GM18507 (cell line): ENCODE data around the gene KCNK2.

ENCODE experiments used
- DNase-seq: peaks from one replicate; pipeline ENCODE4 v3.0.0; 2011; ENCODE audit warnings: low read depth; ENCODE audit not compliant: insufficient read length; ENCODE audit errors: extremely low spot score
- FAIRE-seq: peaks from 2 replicates; lab custom pipeline; 2011; peaks lifted over from hg19 to GRCh38; lab: Jason Lieb, UNC

KCNK2 gene

DNA sequence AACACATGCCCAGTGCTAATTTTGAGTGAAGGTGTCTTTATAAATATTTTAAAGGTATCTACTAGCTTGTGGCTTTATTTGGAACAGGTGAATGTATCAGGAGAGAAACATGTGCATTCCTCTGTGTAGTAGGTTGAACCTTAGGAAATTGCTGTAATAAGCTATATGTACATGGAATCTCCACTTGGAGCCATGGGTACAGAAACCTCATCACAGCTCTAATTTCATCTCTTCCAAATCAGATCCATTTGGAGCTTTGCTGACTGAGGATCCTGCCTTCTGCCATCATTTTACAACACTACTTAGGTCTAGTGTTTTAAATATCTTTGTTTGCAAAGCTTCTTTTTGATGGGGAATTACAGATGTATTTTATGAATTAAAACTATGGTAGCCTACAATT lies 2.1 kb downstream of the KCNK2 start:
- no peak for DNase-seq
- FAIRE-seq: no peak

DNA sequence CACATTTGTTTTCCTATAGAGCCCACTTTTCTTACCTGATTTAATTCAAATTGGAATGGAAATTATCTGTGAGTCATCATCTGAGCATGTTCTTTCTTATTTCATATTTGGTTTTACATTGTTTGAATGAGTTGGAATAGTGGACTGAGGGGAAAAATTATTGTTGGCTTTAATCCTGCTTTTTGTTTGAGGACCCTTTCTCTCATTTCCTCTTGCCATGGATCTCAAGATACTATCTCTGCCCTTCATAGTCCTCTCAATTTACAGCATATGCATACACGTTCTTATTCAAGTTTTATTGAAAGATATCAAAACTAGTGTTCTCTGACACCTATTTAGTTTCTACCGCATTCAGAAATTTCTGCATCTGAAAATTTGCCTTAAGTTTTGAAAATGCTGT lies 5.1 kb downstream of the KCNK2 start:
- no peak for DNase-seq
- FAIRE-seq: no peak

DNA sequence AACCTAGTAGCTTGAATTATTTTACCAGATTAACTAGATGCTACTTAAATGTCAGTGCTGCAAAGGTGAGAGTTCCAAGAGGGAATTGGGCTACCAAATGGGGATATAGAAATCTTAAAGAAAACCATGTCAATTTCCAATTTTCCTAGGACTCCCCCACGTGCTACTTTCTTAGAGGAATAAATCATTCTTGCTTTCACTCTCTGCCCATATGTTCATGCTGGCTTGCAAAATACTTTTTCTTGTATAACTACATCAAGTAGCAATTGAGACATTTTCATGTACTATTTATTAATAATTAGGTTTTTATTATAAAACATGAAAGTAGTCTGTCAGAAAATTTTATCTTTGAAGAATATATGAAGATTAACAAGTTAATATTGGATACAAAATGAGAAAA lies 11.8 kb downstream of the KCNK2 start:
- FAIRE-seq (no peak), DNase-seq (no peak)

DNA sequence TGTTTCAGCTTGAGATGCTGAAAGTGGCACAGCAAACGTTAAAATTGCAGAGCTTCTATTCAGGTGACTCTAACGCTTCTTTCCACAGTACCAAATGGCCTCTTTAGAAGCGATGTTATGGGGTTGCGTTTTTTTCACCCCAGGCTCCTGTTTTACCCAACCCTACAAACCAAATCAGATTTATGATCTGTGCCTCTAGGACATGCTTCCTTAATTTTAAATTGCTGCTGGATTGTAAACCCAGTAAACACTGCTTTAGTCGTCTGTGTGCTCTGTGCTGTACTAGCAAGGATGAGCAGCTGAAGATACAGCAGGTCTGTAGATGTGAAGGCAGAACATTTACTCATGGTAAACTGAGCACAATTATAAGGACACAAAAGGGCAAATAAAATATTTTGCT lies 13.0 kb downstream of the KCNK2 start:
- DNase-seq (no peak), FAIRE-seq (no peak)

DNA sequence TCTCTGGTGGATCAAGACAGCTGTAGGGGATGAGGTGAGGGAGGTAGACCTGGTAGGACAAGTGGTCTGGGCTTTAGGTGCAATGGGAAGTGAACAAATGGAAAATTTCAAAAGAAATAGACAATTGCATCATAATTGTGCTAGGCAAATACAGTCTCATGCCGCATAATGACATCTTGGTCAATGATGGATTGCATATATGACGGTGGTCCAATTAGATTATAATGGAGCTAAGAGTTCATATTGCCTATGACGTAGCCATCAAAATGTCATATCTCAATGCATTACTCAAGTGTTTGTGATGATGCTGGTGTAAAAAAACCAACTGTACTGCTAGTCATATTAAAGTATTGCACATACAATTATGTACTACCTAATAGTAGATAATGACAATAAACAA lies 19.0 kb downstream of the KCNK2 start:
- no peak for DNase-seq
- FAIRE-seq: no peak

DNA sequence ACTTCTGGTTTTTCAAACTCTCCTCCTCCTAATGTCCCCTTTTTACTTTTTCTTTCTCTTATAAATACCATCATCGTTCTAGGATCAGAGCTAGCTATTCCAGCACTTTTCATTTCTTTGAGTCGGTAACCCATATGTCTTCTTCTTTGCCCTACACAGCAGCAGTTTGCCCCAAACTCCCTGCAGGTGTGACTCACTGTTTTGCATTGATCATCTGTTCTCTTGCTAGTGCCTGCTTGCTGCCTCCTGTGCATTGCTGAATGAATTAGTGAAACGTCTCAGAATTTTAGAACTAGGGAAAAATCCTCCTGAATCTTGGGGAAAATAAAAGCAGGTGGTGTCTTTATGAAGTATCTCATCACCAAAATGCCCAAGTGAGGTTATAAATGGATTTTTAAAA lies 21.7 kb downstream of the KCNK2 start:
- no peak for FAIRE-seq
- DNase-seq: no peak

GRCh38 chr1:215106067-215106466 lies 23.5 kb downstream of the KCNK2 start:
- DNase-seq: no peak
- no peak for FAIRE-seq

DNA sequence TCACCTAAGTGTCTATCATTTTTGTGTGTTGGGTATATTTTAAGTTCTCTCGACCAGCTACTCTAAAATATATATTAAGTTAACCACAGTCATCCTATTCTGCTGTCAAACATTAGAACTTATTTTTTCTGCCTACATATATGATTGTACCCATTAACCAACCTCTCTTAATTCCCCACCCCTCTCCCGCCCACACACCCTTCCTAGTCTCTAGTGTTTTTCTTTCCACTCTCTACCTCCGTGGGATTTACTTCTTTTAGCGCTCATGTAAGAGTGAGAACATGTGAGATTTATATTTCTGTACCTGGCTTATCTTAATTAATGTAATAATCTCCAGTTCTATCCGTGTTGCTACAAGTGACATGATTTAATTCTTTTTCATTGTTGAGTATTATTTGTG lies 26.6 kb downstream of the KCNK2 start:
- DNase-seq (no peak), FAIRE-seq (no peak)

DNA sequence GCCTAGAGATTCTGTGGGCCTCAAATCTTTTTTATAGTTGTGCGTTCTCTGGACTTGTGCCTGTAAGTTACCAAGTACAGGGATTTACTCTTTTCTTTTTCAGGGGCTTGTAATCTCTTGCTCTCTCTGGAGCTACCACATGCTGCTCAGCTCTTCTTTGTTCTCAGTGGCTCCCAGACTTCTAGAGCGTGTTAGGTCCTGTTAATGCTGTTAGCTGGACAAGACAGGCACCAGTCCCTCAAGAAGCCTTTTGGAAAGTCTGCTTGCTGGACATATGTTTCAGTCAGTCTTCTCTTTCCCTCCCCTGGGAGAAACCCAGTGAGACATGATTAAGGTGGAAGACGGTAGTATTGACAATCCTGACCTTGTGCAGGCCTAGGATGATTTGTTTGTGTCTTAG lies 29.4 kb downstream of the KCNK2 start:
- DNase-seq: no peak
- no peak for FAIRE-seq

- no peak for DNase-seq
- no peak for FAIRE-seq
Observed at GRCh38 chr1:215113776-215114153, 31.2 kb downstream of the KCNK2 start.

- DNase-seq (no peak), FAIRE-seq (no peak)
Observed at GRCh38 chr1:215114154-215114933, 31.8 kb downstream of the KCNK2 start.

GRCh38 chr1:215115760-215116159 lies 33.2 kb downstream of the KCNK2 start:
- DNase-seq (no peak), FAIRE-seq (no peak)

GRCh38 chr1:215118081-215118480 lies 35.5 kb downstream of the KCNK2 start:
- FAIRE-seq: no peak
- DNase-seq: no peak

- FAIRE-seq: no peak
- DNase-seq: no peak
Observed at GRCh38 chr1:215119056-215119455, 36.5 kb downstream of the KCNK2 start.

DNA sequence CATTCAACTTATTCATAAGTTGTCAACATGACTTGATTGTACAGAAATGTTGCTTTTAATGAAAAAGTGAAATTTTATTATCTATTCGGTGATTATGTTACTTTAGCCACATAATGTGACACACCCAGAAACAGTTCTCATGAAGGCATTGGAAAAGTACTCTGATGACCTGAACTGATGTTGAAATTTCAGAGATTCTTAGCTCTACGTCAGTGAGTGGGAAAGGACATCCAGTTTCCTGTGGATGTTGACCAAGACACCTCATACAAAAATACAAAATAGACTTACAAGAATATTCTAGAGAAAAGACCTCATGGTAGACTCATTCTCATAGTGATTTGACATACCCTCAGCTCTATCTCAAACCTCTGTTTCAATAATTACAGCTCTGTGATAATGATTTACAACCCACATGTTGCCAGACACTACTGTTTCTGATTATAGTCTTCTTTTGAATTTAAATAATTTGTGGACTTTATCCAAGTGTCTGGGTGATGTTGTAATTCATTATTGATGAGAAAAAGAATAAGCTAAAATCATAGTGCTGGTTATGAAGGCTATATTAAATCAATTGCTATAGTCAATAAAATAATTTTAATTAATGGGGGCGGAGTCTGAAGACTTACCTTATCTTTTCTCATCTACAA lies 37.3 kb downstream of the KCNK2 start:
- DNase-seq (no peak), FAIRE-seq (no peak)

DNA sequence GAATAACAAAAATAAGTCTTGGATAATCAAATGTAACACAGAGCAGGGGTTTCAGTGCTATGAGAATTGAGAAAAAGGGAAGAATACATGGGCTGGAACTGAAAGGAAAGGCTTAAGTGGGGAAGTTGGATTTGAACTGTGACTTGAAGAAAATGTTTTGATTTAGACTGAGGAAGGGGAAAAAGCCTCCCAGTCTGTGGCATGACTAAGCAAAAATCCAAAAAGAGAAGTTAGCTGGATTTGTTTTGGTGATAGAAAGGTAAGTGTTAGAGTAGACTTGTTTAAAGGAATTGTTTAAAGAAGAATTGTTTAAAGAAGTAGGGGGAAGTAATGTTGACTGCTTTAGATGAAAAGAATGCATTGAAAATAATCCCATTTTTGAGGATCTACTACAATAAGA lies 46.0 kb downstream of the KCNK2 start:
- FAIRE-seq: no peak
- DNase-seq: no peak

DNA sequence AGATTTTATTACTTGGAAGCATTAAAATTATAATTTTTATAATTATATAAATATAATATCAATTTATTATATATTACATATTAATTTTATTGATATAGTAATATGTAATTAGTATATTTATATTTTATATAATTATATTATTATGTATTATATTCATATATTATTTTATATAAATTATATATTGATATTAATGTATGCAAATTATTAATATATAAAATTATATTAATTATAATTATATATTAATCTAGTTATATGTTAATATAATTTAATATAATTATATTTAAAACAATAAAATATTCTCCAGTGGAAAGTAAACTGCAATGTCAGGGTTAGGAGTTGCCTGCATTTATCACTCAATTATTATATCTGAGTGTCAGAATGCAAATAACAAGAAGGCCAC lies 48.8 kb downstream of the KCNK2 start:
- no peak for FAIRE-seq
- no peak for DNase-seq

GRCh38 chr1:215132156-215132555 lies 49.6 kb downstream of the KCNK2 start:
- no peak for DNase-seq
- no peak for FAIRE-seq

DNA sequence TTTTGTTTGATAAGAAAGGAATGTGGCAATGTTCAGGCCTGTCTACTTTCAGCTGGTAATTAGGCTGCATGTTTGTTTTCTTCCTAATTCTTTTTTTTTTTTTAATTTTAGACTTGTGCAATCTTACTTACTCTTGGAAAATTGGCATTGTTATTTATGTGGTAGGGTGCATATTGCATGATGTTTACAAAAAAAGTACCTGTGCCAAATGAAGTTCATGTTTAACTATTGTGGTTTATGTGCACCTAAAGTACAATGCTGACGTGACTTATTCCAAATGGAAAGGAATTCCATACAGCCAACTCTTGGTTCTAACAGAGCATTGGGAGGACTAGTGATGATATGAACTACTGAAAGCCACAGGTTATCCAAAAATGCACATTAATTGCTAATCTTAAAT lies 51.0 kb downstream of the KCNK2 start:
- DNase-seq (no peak), FAIRE-seq (no peak)

DNA sequence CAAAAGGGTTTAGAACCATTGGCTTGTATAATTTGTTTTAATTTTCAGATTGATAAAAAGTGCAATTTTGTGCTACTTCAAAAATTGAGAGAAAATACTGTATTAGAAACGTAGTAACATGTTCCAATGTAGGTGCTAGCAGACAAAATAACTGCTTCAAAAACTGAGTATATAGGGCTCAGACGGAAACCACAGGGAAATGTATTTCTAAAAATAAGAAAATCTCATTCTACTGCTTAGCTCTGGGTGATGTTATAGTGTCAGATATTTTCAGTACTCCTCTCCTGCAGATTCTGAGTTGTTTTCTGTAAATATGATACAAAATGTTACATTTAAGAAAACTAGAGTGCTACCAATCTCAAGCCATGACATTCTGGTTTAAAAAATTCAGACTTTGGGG lies 55.4 kb downstream of the KCNK2 start:
- DNase-seq: no peak
- FAIRE-seq: no peak

DNA sequence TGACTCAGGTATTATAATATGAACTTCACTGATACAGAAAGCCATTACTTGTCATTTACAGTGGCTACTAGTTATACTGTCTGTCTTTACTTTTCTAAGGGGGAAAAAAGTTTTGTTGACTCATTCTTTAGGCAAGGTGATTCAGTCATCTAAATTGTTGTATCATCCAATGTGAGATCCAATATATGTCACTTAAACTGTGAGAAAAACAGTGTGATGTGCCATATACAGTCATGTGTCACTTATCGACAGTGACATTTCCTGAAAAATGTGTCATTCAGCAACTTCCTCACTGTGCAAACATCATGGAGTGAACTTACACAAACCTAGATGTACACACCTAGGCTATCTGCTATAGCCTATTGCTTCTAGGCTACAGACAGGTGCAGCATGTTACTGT lies 57.6 kb downstream of the KCNK2 start:
- FAIRE-seq: no peak
- DNase-seq: no peak
